GM13977 (cell line): ENCODE data around the gene FBRSL1.

Experiments used
- DNase-seq: peaks from one replicate; pipeline ENCODE4 v3.0.0; 2012; ENCODE audit warnings: low spot score
- in situ Hi-C: fragments of 300-500 bp; cut with MboI; formaldehyde crosslinking; loops from one replicate; pipeline ENCODE4 v1.12.0; 2022; ENCODE audit warnings: low sequenced_read_pairs, low pct_unique_long_range_greater_than_20kb, mixed read lengths, inconsistent platforms; ENCODE audit not compliant: unreplicated experiment
- TF ChIP-seq, protein P1 (sequence below): IDR thresholded peaks from 2 replicates; pipeline ENCODE4 v1.5.1; 2012; ENCODE audit warnings: mild to moderate bottlenecking, control low read depth; ENCODE audit not compliant: insufficient read depth; ENCODE audit errors: extremely low read depth, missing control alignments

FBRSL1 gene

DNA sequence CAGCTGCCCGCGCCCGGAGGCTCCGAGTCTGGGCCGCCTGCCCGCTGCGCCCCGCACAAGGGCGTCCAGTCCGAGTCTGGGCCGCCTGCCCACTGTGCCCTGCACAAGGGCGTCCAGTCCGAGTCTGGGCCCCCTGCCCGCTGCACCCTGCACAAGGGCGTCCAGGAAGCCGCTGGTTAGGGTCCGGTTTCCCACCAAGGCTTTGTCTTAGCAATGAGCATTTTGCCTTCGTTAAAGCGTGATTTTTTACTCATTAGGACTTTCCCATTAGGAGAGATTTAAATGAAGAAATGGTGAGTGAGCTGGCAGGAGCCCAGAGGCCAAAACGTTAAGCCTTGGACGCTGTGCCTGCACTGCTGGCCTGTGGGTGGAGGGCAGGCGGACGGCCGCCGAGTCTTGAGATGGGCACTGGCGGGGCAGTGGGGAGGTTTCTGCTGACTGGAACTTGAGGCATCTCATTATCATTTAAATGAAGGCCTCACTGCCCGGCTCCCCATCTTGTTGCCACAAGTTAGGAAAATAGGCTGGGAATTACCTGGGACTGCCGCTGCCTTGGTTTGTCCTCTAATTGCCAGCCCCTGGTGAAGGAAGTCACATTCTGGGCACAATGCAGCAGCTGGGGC is 36.0 kb downstream of the FBRSL1 start:
- DNase-seq = no peak
- TF ChIP-seq, protein P1, sequence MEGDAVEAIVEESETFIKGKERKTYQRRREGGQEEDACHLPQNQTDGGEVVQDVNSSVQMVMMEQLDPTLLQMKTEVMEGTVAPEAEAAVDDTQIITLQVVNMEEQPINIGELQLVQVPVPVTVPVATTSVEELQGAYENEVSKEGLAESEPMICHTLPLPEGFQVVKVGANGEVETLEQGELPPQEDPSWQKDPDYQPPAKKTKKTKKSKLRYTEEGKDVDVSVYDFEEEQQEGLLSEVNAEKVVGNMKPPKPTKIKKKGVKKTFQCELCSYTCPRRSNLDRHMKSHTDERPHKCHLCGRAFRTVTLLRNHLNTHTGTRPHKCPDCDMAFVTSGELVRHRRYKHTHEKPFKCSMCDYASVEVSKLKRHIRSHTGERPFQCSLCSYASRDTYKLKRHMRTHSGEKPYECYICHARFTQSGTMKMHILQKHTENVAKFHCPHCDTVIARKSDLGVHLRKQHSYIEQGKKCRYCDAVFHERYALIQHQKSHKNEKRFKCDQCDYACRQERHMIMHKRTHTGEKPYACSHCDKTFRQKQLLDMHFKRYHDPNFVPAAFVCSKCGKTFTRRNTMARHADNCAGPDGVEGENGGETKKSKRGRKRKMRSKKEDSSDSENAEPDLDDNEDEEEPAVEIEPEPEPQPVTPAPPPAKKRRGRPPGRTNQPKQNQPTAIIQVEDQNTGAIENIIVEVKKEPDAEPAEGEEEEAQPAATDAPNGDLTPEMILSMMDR = no peak
- in situ Hi-C loops = no loop called here

DNA sequence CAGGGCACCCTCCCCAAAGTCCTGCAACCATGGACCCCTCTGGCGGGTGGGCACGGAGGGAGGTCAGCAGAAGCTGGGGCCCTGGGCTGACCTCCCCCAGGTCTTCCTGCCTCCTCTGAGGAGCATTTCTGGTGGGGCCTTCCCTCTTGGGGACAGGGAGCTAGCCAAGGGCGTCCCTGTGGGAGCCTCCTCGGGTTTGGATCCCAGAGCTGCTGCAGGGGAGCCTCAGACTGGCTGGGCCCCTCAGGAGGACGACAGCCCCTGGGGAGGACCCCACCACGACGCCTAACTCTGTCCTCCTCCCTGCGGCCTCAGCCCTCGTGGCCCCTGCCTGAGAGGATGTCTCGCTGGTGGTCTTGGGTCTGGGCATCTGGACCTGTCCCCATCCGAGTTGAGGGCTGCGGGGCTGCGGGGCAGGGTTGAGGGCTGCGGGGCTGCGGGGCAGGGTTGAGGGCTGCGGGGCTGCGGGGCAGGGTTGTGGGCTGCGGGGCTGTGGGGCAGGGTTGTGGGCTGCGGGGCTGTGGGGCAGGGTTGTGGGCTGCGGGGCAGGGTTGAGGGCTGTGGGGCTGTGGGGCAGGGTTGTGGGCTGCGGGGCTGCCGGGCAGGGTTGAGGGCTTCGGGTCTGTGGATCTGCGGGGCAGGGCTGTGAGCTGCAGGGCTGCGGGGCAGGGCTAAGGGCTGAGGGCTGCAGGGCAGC is 37.4 kb downstream of the FBRSL1 start:
- DNase-seq = no peak
- in situ Hi-C loops = no loop called here
- TF ChIP-seq, protein P1 = no peak

DNA sequence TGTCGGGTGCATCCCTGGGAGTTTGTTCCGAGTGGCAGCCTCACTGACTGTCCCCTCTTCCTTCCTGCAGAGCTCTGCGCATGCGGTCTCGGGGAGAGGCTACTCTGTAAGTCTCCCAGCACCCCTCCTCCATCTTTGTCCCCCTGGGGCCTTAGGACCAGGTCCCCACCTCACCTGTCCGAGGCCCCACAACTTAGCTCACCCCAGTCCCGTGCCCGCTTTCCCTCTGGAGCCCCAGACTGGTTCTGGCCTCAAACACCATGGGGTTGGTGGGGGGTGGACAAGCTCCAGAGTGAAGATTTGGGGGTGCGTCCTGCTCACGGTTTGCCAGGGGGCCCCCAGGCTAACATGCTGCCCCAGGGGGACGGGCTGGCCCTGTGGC is 37.9 kb downstream of the FBRSL1 start:
- no peak for DNase-seq
- TF ChIP-seq, protein P1 = no peak
- in situ Hi-C loops = no loop called here

DNA sequence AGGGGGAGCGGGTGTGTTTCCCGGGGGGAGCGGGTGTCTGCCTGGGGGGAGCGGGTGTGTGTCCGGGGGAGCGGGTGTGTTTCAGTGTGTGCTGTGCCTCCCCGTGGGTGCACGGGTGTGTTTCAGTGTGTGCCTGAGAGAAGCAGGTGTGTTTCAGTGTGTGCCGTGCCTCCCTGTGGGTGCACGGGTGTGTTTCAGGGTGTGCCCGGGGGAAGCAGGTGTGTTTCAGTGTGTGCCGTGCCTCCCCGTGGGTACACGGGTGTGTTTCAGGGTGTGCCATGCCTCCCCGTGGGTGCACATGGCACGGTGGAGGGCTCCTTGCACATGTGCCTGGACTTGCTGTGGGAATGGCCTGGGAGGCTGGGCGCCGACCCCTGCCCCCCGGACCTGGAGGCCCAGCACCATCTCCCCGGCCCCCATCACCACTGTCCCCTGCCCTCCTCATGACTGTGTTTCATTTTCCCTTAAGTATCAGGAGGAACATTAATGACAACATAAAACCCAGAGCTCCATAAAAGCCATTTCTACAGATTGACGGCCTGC is 38.7 kb downstream of the FBRSL1 start:
- in situ Hi-C loops = no loop called here
- TF ChIP-seq, protein P1 = no peak

DNA sequence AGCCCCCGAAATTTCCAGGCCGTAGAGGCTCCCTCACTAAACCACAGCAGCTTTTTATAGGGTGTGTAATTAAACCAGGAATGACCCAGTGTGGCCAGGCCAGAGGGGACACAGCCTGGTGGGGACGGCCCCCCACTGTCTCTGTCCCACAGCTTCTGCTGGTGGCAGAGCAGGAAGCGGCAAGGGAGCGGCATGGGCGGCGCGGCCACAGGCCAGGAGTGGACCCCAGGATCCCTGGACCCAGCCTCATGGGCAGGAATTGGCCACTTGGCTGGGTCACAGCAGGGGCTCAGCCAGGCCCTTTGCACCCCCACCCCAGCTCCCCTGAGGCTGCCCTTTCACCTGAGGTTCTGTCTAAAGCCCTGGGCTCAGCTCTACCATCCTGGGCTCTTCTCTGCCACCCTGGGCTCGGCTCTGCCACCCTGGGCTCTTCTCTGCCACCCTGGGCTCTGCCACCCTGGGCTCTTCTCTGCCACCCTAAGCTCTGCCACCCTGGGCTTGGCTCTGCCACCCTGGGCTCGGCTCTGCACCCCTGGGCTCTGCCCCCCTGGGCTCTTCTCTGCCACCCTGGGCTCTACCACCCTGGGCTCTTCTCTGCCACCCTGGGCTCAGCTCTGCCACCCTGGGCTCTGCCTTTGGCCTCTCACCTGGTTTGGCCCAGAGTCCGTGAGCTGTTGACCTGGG is 39.3 kb downstream of the FBRSL1 start:
- in situ Hi-C loops = no loop called here
- no peak for DNase-seq
- TF ChIP-seq, protein P1 = no peak

More for the DNA sequence above, 38.7 kb downstream of the FBRSL1 start:
- DNase-seq = no peak

DNA sequence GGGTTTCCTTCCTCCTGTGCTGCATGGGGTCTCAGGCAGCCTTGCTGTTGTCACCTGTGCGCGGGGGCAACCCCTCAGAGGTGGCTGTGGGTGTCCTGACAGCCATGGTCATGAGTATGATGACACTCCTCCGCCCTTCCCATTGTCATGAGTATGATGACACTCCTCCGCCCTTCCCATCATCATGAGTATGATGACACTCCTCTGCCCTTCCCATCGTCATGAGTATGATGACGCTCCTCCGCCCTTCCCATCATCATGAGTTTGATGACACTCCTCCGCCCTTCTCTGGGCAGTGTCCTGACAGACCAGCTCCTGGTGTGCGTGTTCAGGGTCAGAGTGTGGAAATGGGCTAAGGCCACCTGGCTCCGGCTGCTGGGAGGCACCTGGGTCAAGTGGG is 40.0 kb downstream of the FBRSL1 start:
- TF ChIP-seq, protein P1 = no peak
- DNase-seq = no peak
- in situ Hi-C loops = loop anchor here (10.0 kb wide), 1 partner anchor 115 kb away; no protein-coding TSS in a partner anchor
